Fibroblast of the aortic adventitia (primary cell): ENCODE measurements around the gene CCR9. TPM values are rescaled to one million over a fixed set of nuclear protein-coding genes. Genes with fewer than 3 reads are reported as not detected.

Experiments used
- DNase-seq: peaks from one replicate; pipeline ENCODE4 v3.0.0-alpha.2; 2010; ENCODE audit warnings: low read depth
- H3K4me3 ChIP-seq: 2 replicates; pipeline ENCODE4 v1.5.1; 2011; ENCODE audit warnings: low read depth, mild to moderate bottlenecking, control low read depth, low read length, moderate library complexity
- total RNA-seq: library from RNA; depleted of rRNA; stranded (reverse); fragments of >200 nt; gene quantifications from 2 replicates; pipeline ENCODE4 v1.2.3, GENCODE V29; 2012; ENCODE audit warnings: low replicate concordance
- TF ChIP-seq, protein P1 (sequence below): IDR thresholded peaks from 2 replicates; pipeline ENCODE4 v1.5.1; 2011; ENCODE audit warnings: mild to moderate bottlenecking, low read length, control low read depth, inconsistent platforms; ENCODE audit not compliant: insufficient read depth

Gene CCR9
- total RNA-seq, 1 donor, result not detected

DNA sequence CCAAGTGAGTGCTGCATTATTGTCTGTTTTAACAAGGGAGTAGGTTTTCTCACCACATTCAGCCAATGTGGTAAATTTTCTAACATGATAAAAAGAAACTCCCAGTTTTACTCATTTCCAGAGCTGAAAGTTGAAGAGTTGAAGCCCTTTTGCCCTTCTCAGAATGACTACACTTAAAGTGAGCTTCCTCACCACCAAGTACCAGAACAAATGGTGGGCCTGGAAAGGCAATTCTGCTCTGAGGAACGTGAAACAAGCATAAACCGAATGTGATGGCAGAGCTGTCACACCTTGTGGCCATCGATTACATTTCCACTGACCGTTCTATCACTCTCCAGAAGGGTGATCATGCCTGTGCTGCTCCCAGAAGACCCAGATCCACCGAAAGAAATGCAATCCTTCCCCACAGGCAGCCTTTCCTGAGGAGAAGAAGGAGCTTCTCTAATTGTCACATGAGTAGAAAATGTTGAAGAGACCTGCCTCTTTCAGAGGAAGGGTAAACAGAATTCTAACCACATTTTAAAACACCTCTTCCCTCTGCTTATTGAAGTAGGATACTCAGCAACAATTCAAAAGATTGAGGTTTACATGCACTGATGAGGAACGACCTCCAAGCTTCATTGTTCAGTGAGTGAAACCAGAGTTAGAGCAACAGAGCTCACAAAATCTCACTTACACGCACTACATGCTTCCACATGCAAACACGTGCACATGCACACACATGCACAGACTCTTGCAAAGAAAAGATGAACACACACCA lies 21.4 kb upstream of the CCR9 start:
- no peak for DNase-seq
- TF ChIP-seq, protein P1, sequence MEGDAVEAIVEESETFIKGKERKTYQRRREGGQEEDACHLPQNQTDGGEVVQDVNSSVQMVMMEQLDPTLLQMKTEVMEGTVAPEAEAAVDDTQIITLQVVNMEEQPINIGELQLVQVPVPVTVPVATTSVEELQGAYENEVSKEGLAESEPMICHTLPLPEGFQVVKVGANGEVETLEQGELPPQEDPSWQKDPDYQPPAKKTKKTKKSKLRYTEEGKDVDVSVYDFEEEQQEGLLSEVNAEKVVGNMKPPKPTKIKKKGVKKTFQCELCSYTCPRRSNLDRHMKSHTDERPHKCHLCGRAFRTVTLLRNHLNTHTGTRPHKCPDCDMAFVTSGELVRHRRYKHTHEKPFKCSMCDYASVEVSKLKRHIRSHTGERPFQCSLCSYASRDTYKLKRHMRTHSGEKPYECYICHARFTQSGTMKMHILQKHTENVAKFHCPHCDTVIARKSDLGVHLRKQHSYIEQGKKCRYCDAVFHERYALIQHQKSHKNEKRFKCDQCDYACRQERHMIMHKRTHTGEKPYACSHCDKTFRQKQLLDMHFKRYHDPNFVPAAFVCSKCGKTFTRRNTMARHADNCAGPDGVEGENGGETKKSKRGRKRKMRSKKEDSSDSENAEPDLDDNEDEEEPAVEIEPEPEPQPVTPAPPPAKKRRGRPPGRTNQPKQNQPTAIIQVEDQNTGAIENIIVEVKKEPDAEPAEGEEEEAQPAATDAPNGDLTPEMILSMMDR, result no peak
- H3K4me3 ChIP-seq, result no peak overlapping the region

DNA sequence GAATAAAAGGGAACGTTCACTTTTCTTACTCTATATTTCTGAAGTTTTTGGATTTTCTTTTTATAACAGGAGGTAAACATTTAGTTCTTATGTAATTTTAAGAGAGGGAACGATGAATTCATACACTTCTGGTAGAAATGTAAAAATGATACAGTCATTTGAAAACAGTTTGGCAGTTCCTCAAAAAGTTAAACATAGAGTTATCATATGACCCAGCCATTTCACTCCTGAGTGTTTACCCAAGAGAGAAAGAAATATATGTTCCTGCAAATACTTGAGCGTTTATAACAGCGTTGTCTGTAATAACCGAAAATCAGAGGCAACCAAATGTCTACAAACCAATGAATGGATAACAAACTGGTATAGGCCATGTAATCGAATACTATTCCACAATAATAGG lies 20.8 kb upstream of the CCR9 start:
- no peak for DNase-seq
- TF ChIP-seq, protein P1, result no peak

DNA sequence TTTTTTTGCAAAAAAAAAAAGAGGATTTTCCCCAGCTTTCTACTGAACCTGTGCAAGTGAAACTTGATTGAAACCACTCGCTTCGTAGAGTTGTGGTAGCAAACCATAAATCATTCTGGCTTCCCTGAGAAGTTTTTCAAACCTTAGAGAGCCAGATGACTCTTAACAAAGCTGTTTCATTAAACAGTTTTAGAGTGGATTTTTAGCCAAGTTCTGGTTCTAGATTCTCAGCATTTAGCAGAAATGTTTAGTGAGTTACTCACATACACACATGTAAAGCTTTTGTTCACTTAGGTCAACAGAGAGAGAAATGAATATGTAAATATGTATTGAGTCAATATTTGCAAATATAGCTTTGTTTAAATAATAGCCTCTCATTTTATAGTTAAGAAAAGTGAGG lies 18.1 kb upstream of the CCR9 start:
- DNase-seq, result no peak
- H3K4me3 ChIP-seq, result no peak overlapping the region
- TF ChIP-seq, protein P1, result no peak

More for the DNA sequence above, 20.8 kb upstream of the CCR9 start:
- no peak overlapping the region for H3K4me3 ChIP-seq

DNA sequence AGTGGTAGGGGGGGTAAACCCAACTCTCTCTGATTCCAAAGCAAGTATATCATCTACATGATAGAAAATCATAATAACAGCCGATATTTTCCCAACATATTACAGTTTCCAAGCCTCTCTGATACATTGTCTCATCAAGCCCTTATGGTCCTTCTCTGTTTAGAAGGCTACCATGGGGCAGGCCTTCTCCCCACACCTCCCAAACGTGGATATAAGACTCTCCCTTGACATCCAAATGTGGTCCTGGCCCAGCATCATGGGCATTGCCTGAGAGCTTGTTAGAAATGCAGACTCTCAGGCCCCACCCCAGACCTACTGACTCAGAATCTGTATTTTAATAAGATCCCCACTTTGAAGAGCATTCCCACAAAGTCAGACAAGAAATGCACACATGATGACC lies 17.7 kb upstream of the CCR9 start:
- TF ChIP-seq, protein P1, result no peak
- no peak for DNase-seq

DNA sequence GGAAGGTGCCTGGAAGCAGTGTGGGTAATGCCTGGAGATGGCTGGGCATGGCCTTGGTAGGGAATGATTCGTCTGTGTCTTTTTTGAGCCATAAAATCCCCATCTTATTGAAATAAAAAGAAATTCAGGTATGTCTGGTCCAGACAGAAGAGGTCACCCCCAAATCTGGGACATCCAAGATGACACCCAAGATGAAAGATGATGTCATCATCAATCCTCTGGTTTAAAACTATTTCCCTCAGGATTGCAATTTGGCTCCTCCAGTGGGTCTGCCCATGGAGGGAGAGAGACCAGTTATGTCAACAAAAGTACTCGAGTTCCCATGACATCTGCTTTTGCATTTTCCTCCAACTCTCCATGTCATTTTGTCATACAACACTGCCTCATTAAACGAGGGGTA lies 16.7 kb upstream of the CCR9 start:
- no peak overlapping the region for H3K4me3 ChIP-seq
- TF ChIP-seq, protein P1, result no peak
- DNase-seq, result no peak

More for the DNA sequence above, 17.7 kb upstream of the CCR9 start:
- H3K4me3 ChIP-seq, result no peak overlapping the region

DNA sequence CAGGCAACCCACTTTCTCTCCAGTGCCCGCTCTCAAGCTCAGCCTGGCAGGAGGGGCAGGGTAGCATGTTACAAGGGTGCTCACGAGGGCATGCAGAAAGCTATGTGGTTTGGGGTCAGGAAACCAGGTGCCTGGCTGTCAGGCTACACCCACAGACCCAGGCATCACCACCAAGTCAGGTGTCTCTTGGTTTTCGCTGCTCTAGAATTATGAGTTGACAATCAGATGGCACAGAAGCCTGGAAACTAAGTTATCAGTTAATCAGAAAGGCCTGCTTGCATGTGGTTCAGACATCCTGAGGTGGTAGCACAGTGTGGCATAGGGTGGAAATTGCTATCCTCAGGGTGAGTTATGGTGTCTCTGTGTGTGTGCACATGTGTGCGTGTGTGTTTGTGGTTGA lies 16.2 kb upstream of the CCR9 start:
- TF ChIP-seq, protein P1, result no peak

DNA sequence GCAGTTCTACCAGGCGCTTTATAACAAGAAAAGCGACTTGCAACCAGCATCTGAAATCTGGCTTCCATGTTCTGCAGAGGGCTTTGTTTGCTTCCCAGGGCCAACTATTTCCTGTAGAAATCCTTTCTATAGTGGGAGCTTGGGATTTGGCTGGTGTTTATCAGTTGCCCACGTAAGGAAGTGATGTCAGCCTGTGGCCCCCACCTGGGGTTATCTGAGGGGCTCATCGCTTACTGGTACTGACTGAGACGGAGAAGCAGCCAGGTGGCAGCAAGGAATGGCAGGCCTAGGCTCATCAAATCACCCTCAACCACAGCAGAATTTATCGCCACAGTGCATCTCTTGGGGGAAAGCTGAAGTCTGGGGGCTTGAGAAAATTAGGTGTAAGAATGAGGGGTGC lies 14.6 kb upstream of the CCR9 start:
- no peak overlapping the region for H3K4me3 ChIP-seq
- DNase-seq, result no peak
- TF ChIP-seq, protein P1, result no peak

More for the DNA sequence above, 16.2 kb upstream of the CCR9 start:
- H3K4me3 ChIP-seq, result no peak overlapping the region
- no peak for DNase-seq
